Thoracic aorta (tissue), 2 donors: ENCODE measurements around the gene C13orf46. TPM values are rescaled to one million over a fixed set of nuclear protein-coding genes. Genes with fewer than 3 reads are reported as not detected.

Experiments
- ATAC-seq: fragments of 150-250 bp; one replicate; pipeline ENCODE4 v1.8.0; 2017; ENCODE audit warnings: low read depth; ENCODE audit not compliant: insufficient number of reproducible peaks, low FRiP score
- DNase-seq: peaks from one replicate; pipeline ENCODE4 v3.0.0-alpha.2; 2020; ENCODE audit warnings: low spot score
- H3K27ac ChIP-seq, 2 donors: fragments of 200-600 bp; sonication (generic); 1 replicate in 1 of 2; 2 replicates in 1 of 2; pipeline ENCODE4 v1.5.1; 2016; ENCODE audit warnings: mild to moderate bottlenecking in 2 of 2, moderate library complexity in 2 of 2
- H3K27me3 ChIP-seq: fragments of 200-600 bp; sonication (generic); replicated peaks from 2 replicates; pipeline ENCODE4 v1.6.0; 2016; ENCODE audit warnings: mild to moderate bottlenecking; ENCODE audit not compliant: insufficient read depth
- H3K36me3 ChIP-seq: fragments of 200-600 bp; sonication (generic); one replicate; pipeline ENCODE4 v1.5.1; 2016
- H3K4me1 ChIP-seq, 2 donors: fragments of 200-600 bp; sonication (generic); 1 replicate in 1 of 2; 2 replicates in 1 of 2; pipeline versions ENCODE4 v1.5.1 to v1.6.0; 2016; ENCODE audit warnings: low read depth in 2 of 2, mild to moderate bottlenecking in 1 of 2; ENCODE audit not compliant: control insufficient read depth in 1 of 2
- H3K4me3 ChIP-seq: fragments of 200-600 bp; sonication (generic); 2 replicates; pipeline ENCODE4 v1.5.1; 2016; ENCODE audit warnings: mild to moderate bottlenecking
- H3K9me3 ChIP-seq: fragments of 200-600 bp; sonication (generic); 2 replicates; pipeline ENCODE4 v1.5.1; 2016
- total RNA-seq, 2 donors: library from RNA; depleted of rRNA; stranded (reverse); fragments of >200 nt; gene quantifications; one replicate each; pipeline versions ENCODE4 v1.1.0 to v1.2.3, GENCODE V29; 2016
- TF ChIP-seq, protein P1 (sequence below): fragments of 200-600 bp; sonication (generic); IDR thresholded peaks from one replicate; pipeline ENCODE4 v1.5.1; 2019; ENCODE audit warnings: antibody characterized with exemption

Gene C13orf46
- total RNA-seq, result 1 to 10 TPM; 1.1 TPM

DNA sequence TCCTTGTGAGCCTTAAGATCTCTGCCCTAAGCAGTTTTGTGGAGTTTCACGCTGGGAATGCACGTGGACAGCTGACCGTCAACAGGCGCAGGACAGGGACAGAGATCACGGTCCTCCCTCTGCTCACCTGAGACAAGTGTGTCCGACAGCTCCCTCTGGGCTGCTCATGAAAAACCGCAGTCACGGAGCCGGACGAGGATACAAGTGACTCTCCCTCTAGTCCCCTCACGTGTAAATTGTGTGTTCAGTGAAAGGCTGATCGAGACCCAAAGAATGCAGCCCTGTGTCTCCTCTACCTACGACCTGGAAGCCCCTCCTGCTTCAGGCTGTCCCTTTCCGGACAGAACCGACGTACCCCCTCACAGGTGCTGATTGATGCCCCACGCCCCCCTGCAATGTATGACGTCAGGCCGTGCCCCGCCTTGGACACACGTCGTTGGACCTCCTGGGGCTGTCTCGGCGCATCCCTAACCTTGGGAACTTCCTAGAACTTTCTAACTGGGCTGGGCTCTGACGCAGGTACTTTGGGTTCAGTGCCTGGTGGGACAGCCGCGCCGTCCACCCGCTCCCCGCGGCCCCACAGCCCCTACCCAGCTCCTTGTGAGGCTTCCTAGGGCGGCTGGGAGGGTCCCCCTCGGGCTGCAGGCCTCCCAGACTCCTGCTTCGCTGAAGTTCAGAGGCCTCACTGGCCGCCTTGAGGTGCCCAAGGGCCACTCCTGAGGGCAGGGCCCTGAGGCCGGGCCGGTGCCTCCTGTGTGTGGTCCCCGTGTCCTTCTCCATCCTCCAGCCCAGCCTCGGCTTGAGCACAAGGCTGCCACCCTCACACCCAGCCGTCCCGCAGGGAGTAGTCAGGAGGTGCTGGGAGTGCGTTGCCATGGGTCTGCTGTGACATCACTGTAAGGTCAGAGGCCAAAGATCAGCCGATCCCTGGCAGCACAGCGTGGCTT lies at the start of gene C13orf46:
Gene C13orf46, minus strand, starts transcription at position 859 of the 947 bp plus-strand sequence. Its CDS starts 79 bp downstream, at position 780.
- peaks cover 13% of the 10 kb centered on the region for H3K36me3 ChIP-seq
- DNase-seq, result peak; percentile 1
- peaks cover 24 to 39% of the 10 kb centered on the region in 2 donors for H3K4me1 ChIP-seq
- H3K27ac ChIP-seq, result no peak within 1 kb of the TSS
- no peaks in the 10 kb centered on the region for H3K9me3 ChIP-seq
- ATAC-seq, result no peak
- no peak within 1 kb of the TSS for H3K4me3 ChIP-seq
- TF ChIP-seq, protein P1, sequence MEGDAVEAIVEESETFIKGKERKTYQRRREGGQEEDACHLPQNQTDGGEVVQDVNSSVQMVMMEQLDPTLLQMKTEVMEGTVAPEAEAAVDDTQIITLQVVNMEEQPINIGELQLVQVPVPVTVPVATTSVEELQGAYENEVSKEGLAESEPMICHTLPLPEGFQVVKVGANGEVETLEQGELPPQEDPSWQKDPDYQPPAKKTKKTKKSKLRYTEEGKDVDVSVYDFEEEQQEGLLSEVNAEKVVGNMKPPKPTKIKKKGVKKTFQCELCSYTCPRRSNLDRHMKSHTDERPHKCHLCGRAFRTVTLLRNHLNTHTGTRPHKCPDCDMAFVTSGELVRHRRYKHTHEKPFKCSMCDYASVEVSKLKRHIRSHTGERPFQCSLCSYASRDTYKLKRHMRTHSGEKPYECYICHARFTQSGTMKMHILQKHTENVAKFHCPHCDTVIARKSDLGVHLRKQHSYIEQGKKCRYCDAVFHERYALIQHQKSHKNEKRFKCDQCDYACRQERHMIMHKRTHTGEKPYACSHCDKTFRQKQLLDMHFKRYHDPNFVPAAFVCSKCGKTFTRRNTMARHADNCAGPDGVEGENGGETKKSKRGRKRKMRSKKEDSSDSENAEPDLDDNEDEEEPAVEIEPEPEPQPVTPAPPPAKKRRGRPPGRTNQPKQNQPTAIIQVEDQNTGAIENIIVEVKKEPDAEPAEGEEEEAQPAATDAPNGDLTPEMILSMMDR, result no peak
- no peaks in the 10 kb centered on the region for H3K27me3 ChIP-seq

DNA sequence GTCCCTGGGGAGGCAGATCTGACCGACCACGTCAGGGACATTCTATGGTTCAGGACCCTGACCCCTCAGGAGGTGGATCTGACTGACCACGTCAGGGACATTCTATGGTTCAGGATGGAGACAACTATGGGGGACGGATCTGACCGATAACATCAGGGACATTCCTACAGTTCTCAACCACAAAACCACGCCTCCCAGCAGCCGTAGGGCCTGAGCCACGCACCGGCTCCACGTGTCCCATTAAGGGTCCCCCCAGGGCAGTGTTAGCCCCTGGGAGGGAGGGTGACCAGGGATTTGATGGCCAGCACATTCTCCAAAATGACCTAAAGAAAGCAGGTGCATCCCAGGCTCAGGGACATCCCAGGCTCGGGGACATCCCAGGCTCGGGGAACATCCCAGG lies 49.0 kb upstream of the C13orf46 start:
- Histone ChIP-seq H3K4me3 (no peak overlapping the region), H3K4me1 (peaks cover 13 to 24% of the 10 kb centered on the region in 2 donors)
- ATAC-seq, result no peak

DNA sequence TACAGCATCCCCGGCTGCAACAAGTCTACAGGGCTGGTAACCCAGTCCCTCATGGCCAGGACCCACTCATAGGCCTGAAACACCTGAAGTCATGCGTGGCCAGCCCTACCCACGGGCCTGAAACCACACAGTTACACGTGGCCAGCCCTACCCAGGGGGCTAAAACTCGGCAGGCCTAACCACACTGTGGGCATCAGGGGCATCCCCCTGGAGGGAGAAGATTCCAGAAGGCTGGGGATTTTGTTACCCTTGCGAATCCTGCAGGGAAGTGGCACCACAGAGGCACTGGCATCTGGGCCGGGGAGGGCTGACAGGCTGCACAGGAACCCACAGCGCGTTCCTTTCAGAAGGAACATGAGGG lies 48.4 kb upstream of the C13orf46 start:
- DNase-seq, result no peak
- no peaks in the 10 kb centered on the region for H3K27me3 ChIP-seq
- H3K36me3 ChIP-seq, result peaks cover 63% of the 10 kb centered on the region

More for the DNA sequence above, 49.0 kb upstream of the C13orf46 start:
- H3K36me3 ChIP-seq, result peaks cover 58% of the 10 kb centered on the region
- TF ChIP-seq, protein P1, result no peak
- no peaks in the 10 kb centered on the region for H3K27me3 ChIP-seq
- no peak overlapping the region for H3K27ac ChIP-seq
- no peak for DNase-seq
- no peaks in the 10 kb centered on the region for H3K9me3 ChIP-seq

DNA sequence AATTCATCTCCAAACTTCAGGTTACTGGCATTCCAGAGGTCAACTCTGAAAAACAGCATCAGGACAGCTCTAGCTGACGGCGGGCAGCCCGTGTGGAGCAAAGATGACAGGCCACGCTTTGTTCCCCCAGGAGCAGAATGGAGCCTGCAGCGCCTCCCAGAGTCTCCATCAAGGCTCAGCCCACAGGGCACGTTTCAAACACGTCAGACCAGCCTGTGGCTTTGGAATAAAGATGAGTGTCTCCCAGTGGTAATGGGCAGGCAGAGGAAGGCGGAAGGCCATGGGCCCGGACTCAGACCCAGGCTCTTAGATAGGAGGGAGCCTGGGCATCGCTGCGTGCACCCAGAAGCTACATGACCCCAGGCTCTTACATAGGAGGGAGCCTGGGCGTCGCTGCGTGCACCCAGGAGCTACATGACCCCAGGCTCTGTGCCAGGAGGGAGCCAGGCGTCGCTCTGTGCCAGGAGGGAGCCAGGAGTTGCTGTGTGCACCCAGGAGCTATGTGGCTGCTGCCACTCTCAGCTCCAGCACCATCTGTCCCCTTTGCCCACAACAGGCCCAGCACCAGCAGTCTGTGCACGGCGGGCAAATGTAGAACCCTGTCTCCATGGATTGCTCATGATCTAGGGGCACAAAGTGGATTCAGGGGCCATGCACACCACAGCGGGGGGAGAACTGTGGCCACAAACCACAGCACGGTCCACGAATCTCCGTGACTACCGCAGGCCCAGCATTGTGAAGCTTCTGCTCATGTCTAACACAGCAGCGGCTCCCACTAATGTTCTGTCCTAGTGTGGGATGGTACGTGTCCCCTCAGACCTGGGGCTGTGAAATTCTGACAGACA lies 47.8 kb upstream of the C13orf46 start:
- H3K4me1 ChIP-seq, result peaks cover 5 to 13% of the 10 kb centered on the region in 2 donors
- ATAC-seq (no peak), DNase-seq (no peak)
- TF ChIP-seq, protein P1, result no peak
- H3K27me3 ChIP-seq, result no peaks in the 10 kb centered on the region
- H3K4me3 ChIP-seq, result no peak overlapping the region
- peaks cover 68% of the 10 kb centered on the region for H3K36me3 ChIP-seq
- H3K9me3 ChIP-seq, result no peaks in the 10 kb centered on the region
- H3K27ac ChIP-seq, result no peak overlapping the region

More for the DNA sequence above, 48.4 kb upstream of the C13orf46 start:
- Histone ChIP-seq H3K4me1 (peaks cover 8 to 18% of the 10 kb centered on the region in 2 donors), H3K27ac (no peak overlapping the region), H3K9me3 (no peaks in the 10 kb centered on the region), H3K4me3 (no peak overlapping the region)
- ATAC-seq, result no peak
- TF ChIP-seq, protein P1, result no peak
